Ishikawa (cell line): ENCODE results near the gene ATP6V1C2.

Experiments used
- CEBPB ChIP-seq: IDR thresholded peaks from 2 replicates; pipeline ENCODE4 v1.6.1; 2012
- CREB1 ChIP-seq: IDR thresholded peaks from 2 replicates; pipeline ENCODE4 v1.6.1; 2012; ENCODE audit warnings: low read depth
- EGR1 ChIP-seq: IDR thresholded peaks from 2 replicates; pipeline ENCODE4 v1.6.1; 2012
- EP300 ChIP-seq: IDR thresholded peaks from 2 replicates; pipeline ENCODE4 v1.6.1; 2012; ENCODE audit warnings: borderline replicate concordance
- FOXM1 ChIP-seq: IDR thresholded peaks from 2 replicates; pipeline ENCODE4 v1.6.1; 2012; ENCODE audit warnings: low read depth, borderline replicate concordance
- REST ChIP-seq: IDR thresholded peaks from 2 replicates; pipeline ENCODE4 v1.6.1; 2012; ENCODE audit warnings: low read depth, mild to moderate bottlenecking
- TAF1 ChIP-seq: IDR thresholded peaks from 2 replicates; pipeline ENCODE4 v1.6.1; 2012; ENCODE audit warnings: low read depth, mild to moderate bottlenecking
- TEAD4 ChIP-seq: IDR thresholded peaks from 2 replicates; pipeline ENCODE4 v1.6.1; 2012
- ZBTB7A ChIP-seq: IDR thresholded peaks from 2 replicates; pipeline ENCODE4 v1.6.1; 2012; ENCODE audit warnings: low read depth
- TF ChIP-seq, protein P1 (sequence below): IDR thresholded peaks from 2 replicates; pipeline ENCODE4 v1.6.1; 2012

- TF ChIP-seq CEBPB: no peak
- no peak for TF ChIP-seq EP300
- TF ChIP-seq FOXM1: no peak
- TF ChIP-seq REST: no peak
- no peak for TF ChIP-seq CREB1
- TF ChIP-seq TEAD4: no peak
- TF ChIP-seq, protein P1, sequence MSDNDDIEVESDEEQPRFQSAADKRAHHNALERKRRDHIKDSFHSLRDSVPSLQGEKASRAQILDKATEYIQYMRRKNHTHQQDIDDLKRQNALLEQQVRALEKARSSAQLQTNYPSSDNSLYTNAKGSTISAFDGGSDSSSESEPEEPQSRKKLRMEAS: no peak
- TF ChIP-seq TAF1: no peak
- no peak for TF ChIP-seq ZBTB7A
- TF ChIP-seq EGR1: no peak
Observed at GRCh38 chr2:10720306-10720705, 1.1 kb upstream of the ATP6V1C2 start.
